GM18502 (cell line): ENCODE data around the gene BLMH.

Source experiments
- ATAC-seq: cut with Tn5 transposase; IDR thresholded peaks from one replicate; pipeline ENCODE4 v1.9.1; 2021; ENCODE audit warnings: mild to moderate bottlenecking; ENCODE audit not compliant: unreplicated experiment, poor library complexity

BLMH gene

DNA sequence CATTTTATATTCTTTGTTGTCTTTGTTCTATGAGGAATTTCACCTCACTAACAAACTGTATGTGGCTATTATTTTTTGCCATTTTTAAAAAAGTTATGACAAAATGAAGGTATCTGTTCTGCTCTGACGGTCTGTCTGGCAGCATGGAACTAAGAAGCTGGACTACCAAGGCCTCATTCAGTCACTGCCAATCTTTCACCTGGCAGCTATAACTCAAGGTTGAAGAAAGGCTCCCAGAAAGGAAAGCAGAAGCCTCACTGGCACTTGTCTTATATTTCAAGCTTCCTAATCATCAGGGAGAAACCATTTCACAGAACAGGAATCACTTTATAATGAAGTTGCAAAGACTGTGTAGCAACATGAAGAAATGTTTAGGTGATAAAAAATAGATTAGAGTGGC is 37.6 kb downstream of the BLMH start:
- ATAC-seq, result no peak

DNA sequence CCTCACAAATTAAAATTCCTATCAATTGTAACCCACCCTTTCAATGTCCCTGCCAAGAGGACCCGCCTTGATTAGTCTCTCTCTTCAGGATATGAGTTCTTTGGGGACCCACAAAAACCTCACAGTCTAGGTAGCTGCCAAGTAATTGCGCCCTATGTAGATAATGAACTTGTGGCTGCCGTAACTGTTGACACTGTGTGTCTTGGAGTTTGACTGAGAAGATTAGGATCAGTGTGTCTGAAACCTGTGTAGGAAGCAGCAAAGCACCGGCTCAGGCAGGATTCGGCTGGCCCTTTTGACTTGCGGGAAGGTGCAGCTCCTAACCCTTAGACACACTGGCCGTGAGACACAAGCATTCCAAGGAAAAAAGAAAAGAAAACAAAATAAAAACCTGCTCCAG is 38.4 kb downstream of the BLMH start:
- no peak for ATAC-seq

DNA sequence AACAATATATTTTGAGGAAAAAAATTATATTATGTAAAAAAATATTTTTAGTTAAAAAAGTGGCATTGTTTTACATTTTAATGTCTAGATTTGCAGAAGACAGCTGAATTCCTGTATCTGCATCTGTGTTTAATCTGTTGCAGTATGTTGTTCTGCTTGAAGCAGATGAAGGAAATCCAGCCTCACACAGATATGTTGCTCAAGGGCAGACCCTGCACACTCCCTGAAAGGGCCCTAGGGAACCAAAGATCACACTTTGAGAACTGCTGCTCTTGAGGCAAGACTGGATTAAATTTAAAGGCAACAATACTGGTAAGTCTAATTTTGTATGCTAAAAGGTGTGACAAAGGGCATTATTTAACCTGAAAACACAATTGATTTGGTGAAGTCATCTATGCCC is 39.8 kb downstream of the BLMH start:
- no peak for ATAC-seq

DNA sequence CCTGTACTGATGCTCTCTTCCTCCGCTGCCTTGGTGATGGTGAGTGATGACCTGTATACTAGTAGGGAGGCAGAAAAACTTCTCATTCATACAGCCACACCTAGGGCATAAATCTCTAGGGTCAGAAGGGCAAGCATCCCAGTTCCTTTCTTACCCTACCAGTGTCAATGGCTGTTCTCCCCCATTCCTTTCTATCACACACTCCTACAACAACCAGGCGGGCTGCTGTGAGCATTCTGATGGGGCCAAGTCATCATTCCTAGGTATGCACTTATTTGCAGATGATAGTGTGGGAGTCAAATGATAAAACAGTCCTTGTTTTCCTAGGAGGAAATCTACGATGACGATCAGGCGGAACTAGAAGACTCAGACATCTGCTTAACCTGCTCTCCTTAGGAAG is 42.3 kb downstream of the BLMH start:
- ATAC-seq, result no peak

DNA sequence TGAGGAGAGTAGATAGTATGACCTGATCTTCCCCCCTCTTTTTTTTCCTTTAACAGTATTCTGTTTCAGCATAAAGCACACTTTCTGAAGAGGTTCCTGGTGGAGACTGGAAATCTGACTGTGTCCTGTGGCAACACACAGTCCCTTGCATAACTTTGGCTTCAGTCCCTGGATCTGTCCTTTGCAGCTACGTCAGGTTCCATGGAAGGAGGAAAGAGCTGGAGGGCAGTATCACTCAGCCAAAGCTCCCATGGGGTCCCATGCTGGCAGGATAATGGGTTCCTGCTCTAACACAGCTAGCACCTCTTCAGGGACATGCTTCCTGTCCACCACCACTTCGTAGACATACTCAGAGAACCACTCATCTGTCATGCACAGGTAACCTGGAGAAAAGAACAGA is 43.0 kb downstream of the BLMH start:
- no peak for ATAC-seq

DNA sequence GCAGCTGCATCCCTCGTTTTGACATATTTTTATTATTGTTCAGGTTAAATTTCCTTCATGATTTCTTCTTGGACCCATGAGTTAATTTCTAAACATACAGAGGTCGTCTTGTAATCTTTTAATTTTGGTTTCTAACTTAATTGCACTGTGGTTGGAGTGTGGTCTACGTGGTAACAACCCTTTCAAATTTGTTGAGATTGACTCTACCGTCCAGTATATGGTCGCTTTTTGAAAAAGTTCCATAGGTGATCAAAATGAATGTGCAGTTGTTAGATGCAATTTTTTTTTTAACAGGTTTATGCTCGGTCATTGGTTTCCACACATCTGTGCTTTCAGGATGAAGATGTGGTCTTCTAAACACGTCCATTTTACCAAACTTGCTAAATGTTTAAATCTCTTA is 45.3 kb downstream of the BLMH start:
- no peak for ATAC-seq

DNA sequence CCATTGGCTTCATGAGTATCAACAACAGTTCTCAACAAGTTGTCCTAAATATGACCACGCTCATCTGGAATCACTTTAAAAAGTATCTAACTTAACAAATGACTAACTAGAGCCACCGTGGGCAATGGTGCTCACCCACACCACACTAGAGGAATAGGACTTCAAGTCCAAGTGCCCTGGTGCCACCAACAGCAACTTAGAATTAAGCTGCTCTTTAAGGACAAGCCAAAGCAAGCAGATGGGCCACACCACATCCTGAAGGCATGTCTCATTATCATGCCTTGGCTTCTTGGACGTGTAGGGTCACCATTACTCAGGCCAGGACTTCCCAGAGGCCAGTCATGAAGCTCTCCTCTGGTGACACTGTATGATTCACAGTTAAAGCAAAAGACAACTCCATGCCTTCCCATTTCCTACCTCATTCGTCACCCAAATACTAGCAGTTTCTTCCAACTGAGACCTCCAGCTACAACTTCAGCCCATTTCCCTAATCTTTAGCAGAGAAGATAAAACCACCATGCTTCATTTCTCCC is 46.8 kb downstream of the BLMH start:
- ATAC-seq, result no peak

DNA sequence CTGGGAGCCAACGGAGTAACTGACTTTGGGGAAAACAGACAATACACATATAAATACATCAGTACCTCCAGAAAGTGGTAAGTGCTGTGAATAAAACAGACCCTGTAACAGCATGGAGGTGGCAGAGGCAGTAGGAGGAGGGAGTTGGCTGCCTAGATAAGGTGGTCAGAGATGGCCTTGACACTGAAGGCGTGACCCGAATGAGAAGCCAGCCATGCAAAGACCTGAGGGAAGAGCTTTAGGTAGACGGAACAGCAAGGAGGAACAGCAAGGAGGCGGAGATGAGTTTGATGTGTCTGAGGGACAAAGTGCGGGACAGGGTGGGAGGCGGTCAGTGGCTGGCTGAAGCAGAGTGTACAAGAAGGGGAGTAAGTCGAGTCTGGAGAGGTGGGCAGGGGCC is 48.2 kb downstream of the BLMH start:
- no peak for ATAC-seq

GRCh38 chr17:30243002-30243401 is 48.7 kb downstream of the BLMH start:
- no peak for ATAC-seq

DNA sequence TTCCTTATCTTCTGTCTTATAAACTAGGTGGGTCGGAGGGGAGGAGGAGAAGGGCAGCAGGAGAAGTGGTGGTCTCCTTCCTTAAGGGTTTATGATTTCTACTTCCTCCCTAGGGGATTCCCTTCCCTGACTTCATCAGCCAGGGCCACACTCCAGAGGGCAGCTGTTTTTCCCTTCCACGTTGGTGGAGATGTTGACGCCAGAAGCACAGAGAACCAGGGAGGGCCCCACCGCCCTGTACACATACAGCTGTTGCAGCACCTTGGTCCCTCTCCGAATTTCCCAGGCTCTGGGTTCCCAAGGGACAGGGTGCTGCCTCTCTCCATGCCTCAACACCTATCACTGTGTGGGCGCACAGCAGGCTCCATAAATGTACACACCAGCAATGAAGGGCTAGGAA is 50.7 kb downstream of the BLMH start:
- no peak for ATAC-seq

DNA sequence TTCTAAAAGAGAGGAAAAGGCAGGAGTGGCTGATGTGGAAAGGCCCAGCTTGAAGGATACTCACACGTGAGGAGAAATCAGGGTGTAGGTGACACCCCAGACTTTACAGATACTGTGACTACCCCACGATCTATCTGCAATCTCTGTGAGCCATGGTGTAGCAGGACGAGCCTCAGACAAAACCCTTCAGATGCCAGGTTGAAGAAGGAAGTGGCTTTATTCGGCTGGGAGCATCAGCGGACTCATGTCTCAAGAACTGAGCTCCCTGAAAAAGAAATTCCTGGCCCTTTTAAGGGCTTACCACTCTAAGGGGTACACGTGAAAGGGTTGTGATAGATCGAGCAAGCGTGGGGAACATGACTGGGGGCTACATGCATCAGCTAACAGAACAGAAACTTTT is 51.6 kb downstream of the BLMH start:
- ATAC-seq, result no peak

GRCh38 chr17:30239089-30239462 is 52.7 kb downstream of the BLMH start:
- ATAC-seq, result no peak

DNA sequence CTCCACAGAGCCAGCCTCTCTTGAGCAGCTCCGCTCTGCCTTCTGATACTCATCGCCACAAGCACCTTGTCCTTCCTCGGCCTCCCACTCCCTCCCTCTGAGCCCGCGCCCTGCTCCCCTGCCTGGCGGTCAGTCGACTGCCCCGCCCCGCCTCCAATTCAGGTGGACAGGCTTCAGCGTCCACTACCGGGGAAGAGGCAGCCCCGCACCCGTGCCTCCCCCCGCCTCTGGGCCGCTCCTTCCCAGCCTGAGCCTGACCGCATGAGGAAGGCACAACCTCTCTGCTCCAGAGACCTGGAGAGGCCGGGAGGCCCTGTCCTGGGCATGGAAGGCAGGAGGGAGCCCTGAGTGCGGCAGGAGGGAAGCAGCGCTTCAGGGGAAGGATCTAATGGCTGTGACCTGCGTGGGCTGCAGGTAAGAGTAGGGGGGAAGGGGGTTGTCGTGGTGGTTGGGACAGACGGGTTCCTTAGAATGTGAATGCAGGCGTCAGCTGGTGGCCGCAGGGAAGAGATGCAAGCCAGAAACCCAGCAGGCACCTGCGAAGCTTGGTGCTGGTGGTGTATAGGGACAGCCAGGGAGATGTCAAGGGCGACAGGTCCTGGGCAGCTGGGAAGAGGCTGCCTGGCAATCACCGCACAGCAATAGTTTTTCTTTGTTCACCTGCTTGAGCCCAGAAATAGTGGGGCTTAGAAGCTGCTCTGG is 53.2 kb downstream of the BLMH start:
- ATAC-seq, result no peak

DNA sequence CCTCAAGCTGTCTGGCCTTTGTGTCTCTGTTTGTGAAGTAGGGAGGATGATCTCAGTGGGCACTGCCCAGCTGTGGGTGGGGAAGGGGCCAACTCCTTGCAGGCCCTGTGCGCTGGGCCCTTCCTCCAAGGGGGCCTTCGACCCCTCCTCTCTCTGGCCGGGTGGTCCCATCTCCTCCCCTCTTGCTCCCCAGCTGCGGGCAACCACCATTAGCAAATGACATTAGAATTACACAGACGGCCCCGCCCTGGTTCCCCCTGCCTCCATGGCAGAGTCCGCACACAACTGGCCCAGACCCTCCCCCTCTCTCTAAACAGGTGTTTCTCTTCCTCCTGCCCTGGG is 53.8 kb downstream of the BLMH start:
- no peak for ATAC-seq

- ATAC-seq, result no peak
Measured at GRCh38 chr17:30237296-30238002, 54.3 kb downstream of the BLMH start.

DNA sequence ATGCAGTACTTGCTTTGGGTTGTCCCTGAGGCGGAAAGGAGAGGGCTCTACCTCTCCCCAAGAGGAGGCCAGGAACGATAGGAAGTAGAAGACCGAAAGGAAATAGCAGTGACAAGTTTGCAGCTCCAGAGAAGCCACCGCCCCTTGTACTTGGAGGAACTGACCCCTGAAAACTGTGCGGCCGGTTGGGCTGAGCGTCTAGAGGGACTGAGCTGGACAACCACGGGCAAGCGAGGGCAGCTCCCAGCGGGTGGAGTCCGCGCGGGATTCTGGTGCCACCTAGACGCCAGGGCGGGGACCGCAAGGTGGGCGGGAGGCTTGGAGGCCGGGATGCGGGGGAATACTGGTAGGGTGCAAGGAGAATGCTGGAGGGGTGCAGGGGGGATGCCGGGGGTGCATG is 55.0 kb downstream of the BLMH start:
- no peak for ATAC-seq

GRCh38 chr17:30236297-30236624 is 55.5 kb downstream of the BLMH start:
- no peak for ATAC-seq

GRCh38 chr17:30235386-30236296 is 56.1 kb downstream of the BLMH start, which contains the start of gene SLC6A4:
SLC6A4 (minus strand) TSS chr17:30235697; CDS start chr17:30221958, 13,739 bp downstream.
- ATAC-seq, result peak; percentile 28

GRCh38 chr17:30234964-30235363 is 56.8 kb downstream of the BLMH start:
- ATAC-seq, result peak; percentile 59

- ATAC-seq, result no peak
Measured at GRCh38 chr17:30234296-30234695, 57.4 kb downstream of the BLMH start.

GRCh38 chr17:30232824-30233427 is 58.8 kb downstream of the BLMH start:
- ATAC-seq, result no peak
